Breast epithelium (tissue), 3 donors: Measurements from ENCODE around the gene ECD.

Source experiments
- POLR2A ChIP-seq: fragments of 450-650 bp; IDR thresholded peaks from one replicate; pipeline ENCODE4 v1.6.1; 2016; ENCODE audit warnings: antibody characterized with exemption, mild to moderate bottlenecking, moderate library complexity
- TF ChIP-seq, protein P1 (sequence below), 3 donors: fragments of 450-650 bp; IDR thresholded peaks; one replicate each; pipeline ENCODE4 v1.5.1; 2016 to 2017; ENCODE audit warnings: antibody characterized with exemption in 3 of 3, mild to moderate bottlenecking in 3 of 3, moderate library complexity in 3 of 3

DNA sequence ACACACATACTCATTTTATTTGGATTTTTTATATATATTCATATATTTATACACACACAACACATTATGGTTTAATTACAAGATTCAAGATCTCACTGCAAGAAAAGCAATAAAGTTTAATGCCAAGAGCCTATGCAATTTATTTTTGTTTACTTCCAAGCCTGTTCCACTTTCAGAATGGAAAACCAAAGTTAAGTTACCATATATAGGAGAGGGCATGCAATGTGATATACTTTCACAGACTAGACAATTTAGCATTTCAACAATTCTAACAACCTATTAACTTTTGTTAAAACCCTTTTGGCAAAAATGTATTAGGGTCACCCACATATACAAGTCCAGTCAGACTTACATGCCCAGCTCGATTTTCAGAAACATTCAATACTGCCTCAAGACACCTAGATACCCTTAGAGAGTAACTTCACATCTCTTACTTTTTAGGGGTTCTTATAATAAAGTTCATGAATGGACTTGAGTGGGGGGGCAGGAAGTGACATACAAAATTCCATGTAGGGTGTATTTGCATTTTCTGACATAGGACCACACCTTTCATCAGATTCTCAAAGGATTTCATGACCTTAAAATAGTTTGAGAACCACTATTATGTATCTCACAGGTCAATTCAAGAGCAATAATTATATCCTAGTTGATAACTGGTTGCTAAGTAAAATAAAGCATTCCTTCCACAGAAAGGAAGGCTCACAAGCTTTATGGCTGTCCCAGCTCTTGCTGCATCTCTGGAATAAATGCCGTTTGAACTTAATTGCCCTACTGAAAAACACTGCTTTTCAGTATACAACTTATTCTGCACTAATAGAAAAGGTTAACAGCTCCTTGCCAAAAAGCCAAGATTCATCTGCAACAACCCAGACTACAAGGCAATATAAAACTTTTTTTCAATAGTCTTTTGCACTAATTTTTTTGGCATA, 73.6 kb downstream of the ECD start:
- TF ChIP-seq, protein P1, sequence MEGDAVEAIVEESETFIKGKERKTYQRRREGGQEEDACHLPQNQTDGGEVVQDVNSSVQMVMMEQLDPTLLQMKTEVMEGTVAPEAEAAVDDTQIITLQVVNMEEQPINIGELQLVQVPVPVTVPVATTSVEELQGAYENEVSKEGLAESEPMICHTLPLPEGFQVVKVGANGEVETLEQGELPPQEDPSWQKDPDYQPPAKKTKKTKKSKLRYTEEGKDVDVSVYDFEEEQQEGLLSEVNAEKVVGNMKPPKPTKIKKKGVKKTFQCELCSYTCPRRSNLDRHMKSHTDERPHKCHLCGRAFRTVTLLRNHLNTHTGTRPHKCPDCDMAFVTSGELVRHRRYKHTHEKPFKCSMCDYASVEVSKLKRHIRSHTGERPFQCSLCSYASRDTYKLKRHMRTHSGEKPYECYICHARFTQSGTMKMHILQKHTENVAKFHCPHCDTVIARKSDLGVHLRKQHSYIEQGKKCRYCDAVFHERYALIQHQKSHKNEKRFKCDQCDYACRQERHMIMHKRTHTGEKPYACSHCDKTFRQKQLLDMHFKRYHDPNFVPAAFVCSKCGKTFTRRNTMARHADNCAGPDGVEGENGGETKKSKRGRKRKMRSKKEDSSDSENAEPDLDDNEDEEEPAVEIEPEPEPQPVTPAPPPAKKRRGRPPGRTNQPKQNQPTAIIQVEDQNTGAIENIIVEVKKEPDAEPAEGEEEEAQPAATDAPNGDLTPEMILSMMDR (IDR thresholded peaks at IDR 0.05), result no peak
- TF ChIP-seq POLR2A, result no peak
